ENCODE measurements around the gene DCHS2.
A peak's percentile ranks its signal among the peaks of the same experiment; 100 is the strongest.

The DCHS2 gene

DNA sequence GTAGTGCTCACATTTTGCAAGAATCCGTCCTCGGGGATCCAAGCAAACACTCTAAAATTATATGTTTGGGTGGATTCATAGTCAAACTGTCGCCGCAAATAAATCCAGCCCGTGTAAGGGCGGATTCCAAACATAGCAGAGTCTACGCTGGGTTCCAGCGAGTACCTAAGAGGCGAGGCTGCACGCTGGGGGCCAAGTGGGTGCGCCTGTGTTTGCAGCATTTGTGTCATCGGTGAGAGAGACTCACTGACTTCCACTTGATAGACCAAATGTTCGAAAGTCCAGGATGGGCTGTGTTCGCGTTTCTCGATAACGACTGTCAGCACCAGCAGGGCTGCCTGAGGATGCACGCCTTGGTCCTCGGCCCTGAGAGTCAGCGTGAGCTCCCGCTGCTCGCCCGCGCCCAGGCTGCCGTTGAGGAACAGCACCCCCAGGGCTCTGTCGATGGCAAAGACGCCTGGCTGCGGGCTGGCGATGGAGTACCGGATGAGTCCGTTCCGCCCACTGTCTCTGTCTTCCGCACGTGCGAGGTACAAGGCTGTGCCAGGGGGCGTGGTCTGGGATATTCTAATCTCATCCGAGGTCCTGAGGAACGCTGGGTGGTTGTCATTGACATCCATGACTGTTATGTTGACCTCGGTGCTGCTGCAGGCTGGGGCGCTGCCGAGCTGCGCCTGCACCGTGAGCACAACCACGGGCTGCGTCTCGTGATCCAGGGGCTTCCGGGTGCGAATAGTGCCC, 158.7 kb downstream of the DCHS2 start:
- Mint-ChIP-seq H3K9me3 (no peaks in the 10 kb centered on the region), H3K4me3 (peak overlapping the region; percentile 72 to 77), H3K27ac (no peak overlapping the region), H3K4me1 (ENCODE audit: low read depth in 2 of 2) (peaks cover 7 to 10% of the 10 kb centered on the region in 2 donors), H3K27me3 (peaks cover 16 to 22% of the 10 kb centered on the region in 2 donors), H3K36me3 (ENCODE audit: insufficient read depth) (no peaks in the 10 kb centered on the region)
- ATAC-seq (replicated peaks) (peak; percentile 66), DNase-seq (peak in 2 of 3 experiments; percentile 1 to 5)

DNA sequence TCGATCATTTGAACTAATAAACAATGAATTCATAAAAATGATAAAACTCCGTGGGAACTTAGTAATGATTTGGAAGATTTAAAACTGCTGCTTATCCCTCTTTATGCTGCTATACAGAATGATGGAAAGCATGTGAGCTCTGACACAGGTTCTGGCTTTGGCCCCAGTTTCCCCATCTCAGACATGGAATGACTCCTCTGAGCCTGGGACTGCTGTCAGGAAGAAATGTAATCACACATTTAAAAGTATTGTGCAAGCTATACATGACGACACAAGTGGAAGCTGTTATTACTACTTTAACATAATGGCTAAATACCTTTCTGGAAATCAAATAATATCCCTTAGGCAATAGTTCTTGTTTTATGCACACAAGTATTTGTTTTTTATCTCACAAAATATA, 161.7 kb downstream of the DCHS2 start:
- no peaks in the 10 kb centered on the region for H3K36me3 Mint-ChIP-seq (ENCODE audit: insufficient read depth)
- H3K27me3 Mint-ChIP-seq, result peaks cover 12 to 13% of the 10 kb centered on the region in 2 donors
- no peak for DNase-seq
- no peak overlapping the region for H3K4me3 Mint-ChIP-seq
- no peak for ATAC-seq (replicated peaks)
- H3K27ac Mint-ChIP-seq, result no peak overlapping the region
- H3K4me1 Mint-ChIP-seq (ENCODE audit: low read depth in 2 of 2), result peaks cover 7 to 10% of the 10 kb centered on the region in 2 donors
- H3K9me3 Mint-ChIP-seq, result no peaks in the 10 kb centered on the region

DNA sequence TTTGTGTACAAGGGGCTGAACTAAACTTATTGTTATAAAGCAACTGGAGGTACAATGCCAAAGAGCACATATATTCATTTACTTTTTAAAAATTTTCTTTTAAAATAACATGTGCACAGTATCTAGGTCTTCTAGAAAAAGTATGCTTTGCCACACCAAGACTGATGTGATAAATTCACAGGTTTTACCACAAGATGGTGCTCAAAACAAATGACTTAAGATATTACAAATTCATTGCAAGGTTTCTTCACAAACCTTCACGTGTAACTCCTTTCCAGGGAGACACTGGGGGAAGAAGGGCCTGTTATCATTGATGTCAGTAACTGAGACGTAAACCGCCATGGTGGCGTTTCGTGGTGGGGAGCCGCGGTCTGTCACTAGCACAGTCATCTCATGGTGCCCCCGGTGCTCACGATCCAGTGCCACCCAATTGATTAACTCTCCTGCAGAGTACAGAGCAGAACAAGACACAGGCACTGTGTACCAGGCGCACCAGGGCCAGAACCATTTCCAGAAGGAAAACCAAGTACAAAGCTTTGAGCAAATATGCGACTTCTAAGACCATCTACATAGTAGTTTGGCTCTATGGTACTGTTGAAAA, 162.2 kb downstream of the DCHS2 start:
- Mint-ChIP-seq H3K9me3 (no peaks in the 10 kb centered on the region), H3K36me3 (ENCODE audit: insufficient read depth) (no peaks in the 10 kb centered on the region), H3K27me3 (peaks cover 12% of the 10 kb centered on the region in 2 donors), H3K27ac (no peak overlapping the region), H3K4me3 (no peak overlapping the region), H3K4me1 (ENCODE audit: low read depth in 2 of 2) (peaks cover 7 to 10% of the 10 kb centered on the region in 2 donors)
- DNase-seq (no peak), ATAC-seq (replicated peaks) (no peak)

DNA sequence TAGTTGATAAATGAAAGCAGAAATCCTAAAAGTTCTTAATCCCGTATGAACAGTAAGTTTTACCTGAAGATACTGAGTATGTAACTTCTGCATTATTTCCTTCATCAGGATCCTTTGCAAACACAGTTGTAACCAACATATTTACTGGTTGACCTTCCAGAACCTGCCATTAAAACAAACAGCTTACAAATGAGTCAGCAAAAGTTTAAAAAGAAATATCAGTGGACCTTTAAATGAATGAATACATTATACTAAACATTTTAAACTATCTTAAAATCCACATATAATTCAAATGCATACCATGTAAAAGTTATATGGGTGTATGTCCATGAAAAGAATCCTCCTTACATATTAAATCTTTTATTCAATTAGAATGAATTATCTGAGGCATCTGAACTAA, 163.6 kb downstream of the DCHS2 start:
- DNase-seq, result no peak
- H3K4me1 Mint-ChIP-seq (ENCODE audit: low read depth in 2 of 2), result peaks cover 4 to 7% of the 10 kb centered on the region in 2 donors
- no peaks in the 10 kb centered on the region for H3K9me3 Mint-ChIP-seq
- ATAC-seq (replicated peaks), result no peak
- H3K27ac Mint-ChIP-seq, result no peak overlapping the region
- peaks cover 6 to 12% of the 10 kb centered on the region in 2 donors for H3K27me3 Mint-ChIP-seq
- no peaks in the 10 kb centered on the region for H3K36me3 Mint-ChIP-seq (ENCODE audit: insufficient read depth)
- no peak overlapping the region for H3K4me3 Mint-ChIP-seq

GRCh38 chr4:154320521-154320920, 171.1 kb downstream of the DCHS2 start:
- ATAC-seq (replicated peaks), result no peak
- no peak for DNase-seq
- no peaks in the 10 kb centered on the region for H3K36me3 Mint-ChIP-seq (ENCODE audit: insufficient read depth)
- H3K4me1 Mint-ChIP-seq (ENCODE audit: low read depth in 2 of 2), result no peaks in the 10 kb centered on the region
- no peak overlapping the region for H3K27ac Mint-ChIP-seq
- peaks cover 2 to 8% of the 10 kb centered on the region in 2 donors for H3K9me3 Mint-ChIP-seq
- H3K27me3 Mint-ChIP-seq, result no peaks in the 10 kb centered on the region
- no peak overlapping the region for H3K4me3 Mint-ChIP-seq

DNA sequence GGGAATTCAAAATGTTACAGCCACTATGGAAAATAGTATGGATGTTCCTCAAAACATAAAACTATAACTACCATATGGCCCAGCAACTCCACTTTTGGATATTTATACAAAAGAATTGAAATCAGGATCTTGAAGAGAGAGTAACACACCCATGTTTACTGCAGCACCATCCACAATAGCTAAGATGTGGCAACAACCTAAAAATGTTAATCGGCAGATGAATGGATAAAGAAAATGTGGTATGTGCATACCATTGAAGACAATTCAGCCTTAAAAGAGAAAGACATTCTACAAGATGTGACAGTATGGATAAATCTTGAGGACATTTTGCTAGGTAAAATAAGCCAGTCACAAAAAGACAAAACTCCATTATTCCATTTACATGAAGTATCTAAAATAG, 171.9 kb downstream of the DCHS2 start:
- no peaks in the 10 kb centered on the region for H3K36me3 Mint-ChIP-seq (ENCODE audit: insufficient read depth)
- H3K27ac Mint-ChIP-seq, result no peak overlapping the region
- ATAC-seq (replicated peaks) (no peak), DNase-seq (no peak)
- peaks cover 2 to 8% of the 10 kb centered on the region in 2 donors for H3K9me3 Mint-ChIP-seq
- H3K27me3 Mint-ChIP-seq, result no peaks in the 10 kb centered on the region
- no peak overlapping the region for H3K4me3 Mint-ChIP-seq
- H3K4me1 Mint-ChIP-seq (ENCODE audit: low read depth in 2 of 2), result no peaks in the 10 kb centered on the region

DNA sequence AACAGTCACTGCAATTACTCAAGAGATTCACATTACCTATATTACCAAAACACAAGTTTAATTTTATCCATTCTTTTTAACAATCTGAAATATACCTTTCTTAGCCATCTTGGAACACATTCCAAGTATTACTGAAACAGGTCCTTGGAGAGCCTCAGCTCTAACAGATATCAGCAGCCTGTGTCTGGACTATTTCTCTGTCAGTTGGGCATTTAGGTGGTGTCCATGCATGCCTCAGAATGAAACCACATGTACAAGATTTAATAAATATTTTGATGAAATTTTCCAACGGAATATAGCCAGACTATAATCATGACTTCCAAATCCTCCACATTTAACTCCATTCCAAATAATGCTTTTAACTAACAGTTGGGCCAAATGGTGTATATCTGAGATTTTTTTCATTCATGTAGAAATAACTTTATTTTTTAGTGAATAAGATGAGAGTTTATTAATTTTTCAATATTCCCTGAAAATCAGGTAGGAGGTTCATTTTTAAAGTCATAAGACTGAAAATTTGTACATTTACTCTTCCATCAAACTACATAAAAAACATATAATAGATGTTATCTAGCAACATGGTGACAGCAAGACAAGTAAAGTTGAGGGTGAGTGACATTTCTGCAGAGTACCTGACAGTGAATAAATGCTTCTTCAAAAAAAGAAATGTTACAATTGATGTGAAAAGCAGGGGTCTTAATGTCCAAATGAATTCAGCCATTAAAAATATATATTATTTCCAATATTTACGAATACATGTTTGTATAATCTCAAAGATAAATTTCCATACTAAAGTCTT, 174.2 kb downstream of the DCHS2 start:
- H3K4me1 Mint-ChIP-seq (ENCODE audit: low read depth in 2 of 2), result no peaks in the 10 kb centered on the region
- ATAC-seq (replicated peaks), result no peak
- no peak for DNase-seq
- no peak overlapping the region for H3K4me3 Mint-ChIP-seq
- peaks cover 2 to 8% of the 10 kb centered on the region in 2 donors for H3K9me3 Mint-ChIP-seq
- no peaks in the 10 kb centered on the region for H3K27me3 Mint-ChIP-seq
- H3K36me3 Mint-ChIP-seq (ENCODE audit: insufficient read depth), result no peaks in the 10 kb centered on the region
- H3K27ac Mint-ChIP-seq, result no peak overlapping the region

DNA sequence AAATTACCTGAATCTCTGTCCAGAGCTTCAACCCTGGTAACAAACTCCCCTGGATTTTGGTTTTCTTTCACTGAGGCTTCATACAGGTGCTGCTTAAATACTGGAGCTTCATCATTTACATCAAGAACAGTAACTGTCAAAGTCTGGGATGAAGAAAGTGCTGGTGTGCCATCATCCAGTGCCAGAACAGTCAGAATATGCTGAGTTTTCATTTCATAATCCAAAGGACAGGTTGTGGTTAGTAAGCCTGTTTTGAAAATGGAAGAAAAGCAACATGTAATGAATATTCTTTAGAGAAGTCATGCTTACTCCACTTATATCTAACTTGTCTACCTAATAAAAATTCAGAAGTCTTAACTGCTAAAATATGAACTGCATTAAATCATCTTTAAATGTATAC, 175.9 kb downstream of the DCHS2 start:
- H3K27me3 Mint-ChIP-seq, result no peaks in the 10 kb centered on the region
- H3K9me3 Mint-ChIP-seq, result peaks cover 2 to 8% of the 10 kb centered on the region in 2 donors
- ATAC-seq (replicated peaks) (no peak), DNase-seq (no peak)
- no peak overlapping the region for H3K4me3 Mint-ChIP-seq
- no peaks in the 10 kb centered on the region for H3K4me1 Mint-ChIP-seq (ENCODE audit: low read depth in 2 of 2)
- H3K36me3 Mint-ChIP-seq (ENCODE audit: insufficient read depth), result no peaks in the 10 kb centered on the region
- H3K27ac Mint-ChIP-seq, result no peak overlapping the region

- H3K4me3 Mint-ChIP-seq, result no peak overlapping the region
- peaks cover 4 to 12% of the 10 kb centered on the region in 2 donors for H3K9me3 Mint-ChIP-seq
- no peaks in the 10 kb centered on the region for H3K4me1 Mint-ChIP-seq (ENCODE audit: low read depth in 2 of 2)
- H3K27me3 Mint-ChIP-seq, result no peaks in the 10 kb centered on the region
- H3K36me3 Mint-ChIP-seq (ENCODE audit: insufficient read depth), result no peaks in the 10 kb centered on the region
- no peak for ATAC-seq (replicated peaks)
- DNase-seq, result no peak
- no peak overlapping the region for H3K27ac Mint-ChIP-seq
These were observed 177.4 kb downstream of the DCHS2 start for GRCh38 chr4:154314248-154314647.

- no peak overlapping the region for H3K27ac Mint-ChIP-seq
- ATAC-seq (replicated peaks), result no peak
- no peaks in the 10 kb centered on the region for H3K27me3 Mint-ChIP-seq
- DNase-seq, result no peak
- H3K4me1 Mint-ChIP-seq (ENCODE audit: low read depth in 2 of 2), result no peaks in the 10 kb centered on the region
- H3K36me3 Mint-ChIP-seq (ENCODE audit: insufficient read depth), result no peaks in the 10 kb centered on the region
- no peak overlapping the region for H3K4me3 Mint-ChIP-seq
- peaks cover 3 to 10% of the 10 kb centered on the region in 2 donors for H3K9me3 Mint-ChIP-seq
These were observed 178.5 kb downstream of the DCHS2 start for GRCh38 chr4:154313004-154313585.

DNA sequence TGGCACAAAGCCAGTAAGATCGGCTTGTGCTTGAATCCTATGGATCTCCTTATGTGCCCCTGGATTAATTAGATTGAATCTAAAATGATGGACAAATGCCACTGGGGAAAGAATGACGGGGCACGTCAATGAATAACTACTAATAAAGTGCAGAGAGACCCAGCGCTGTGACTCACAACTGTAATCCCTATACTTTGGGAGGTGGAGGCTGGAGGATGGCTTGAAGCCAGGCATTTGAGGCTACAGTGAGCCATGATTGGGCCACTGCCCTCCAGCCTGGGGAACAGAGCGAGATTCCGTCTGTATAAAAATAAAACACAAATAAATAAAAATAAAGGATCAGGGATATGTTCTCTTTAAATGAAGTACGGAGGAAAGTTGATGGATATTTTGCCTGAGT, 179.4 kb downstream of the DCHS2 start:
- peaks cover 0 to 5% of the 10 kb centered on the region in 2 donors for H3K27me3 Mint-ChIP-seq
- H3K4me3 Mint-ChIP-seq, result no peak overlapping the region
- H3K36me3 Mint-ChIP-seq (ENCODE audit: insufficient read depth), result no peaks in the 10 kb centered on the region
- no peaks in the 10 kb centered on the region for H3K4me1 Mint-ChIP-seq (ENCODE audit: low read depth in 2 of 2)
- no peak overlapping the region for H3K27ac Mint-ChIP-seq
- peaks cover 5 to 10% of the 10 kb centered on the region in 2 donors for H3K9me3 Mint-ChIP-seq
- ATAC-seq (replicated peaks) (no peak), DNase-seq (no peak)

DNA sequence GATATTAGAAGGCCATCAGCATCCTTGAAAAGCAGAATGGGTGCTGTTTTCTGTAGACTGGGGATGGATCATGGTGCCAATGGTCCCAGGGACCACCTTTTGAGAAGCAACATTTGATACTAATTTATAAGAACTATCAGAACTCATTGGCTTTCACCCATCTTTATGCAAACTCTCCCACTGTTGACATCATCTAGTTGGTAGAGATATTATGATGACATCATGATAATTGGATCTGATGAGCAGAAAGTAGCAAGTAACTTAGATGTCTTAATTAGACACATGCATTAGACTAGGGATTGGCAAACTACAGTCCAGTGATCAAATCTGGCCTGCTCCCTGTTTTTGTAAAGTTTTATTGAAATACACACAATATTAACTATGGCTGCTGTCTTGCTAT, 181.0 kb downstream of the DCHS2 start:
- no peak for DNase-seq
- Mint-ChIP-seq H3K36me3 (ENCODE audit: insufficient read depth) (no peaks in the 10 kb centered on the region), H3K27me3 (peaks cover 0 to 5% of the 10 kb centered on the region in 2 donors), H3K9me3 (peaks cover 5 to 10% of the 10 kb centered on the region in 2 donors), H3K4me1 (ENCODE audit: low read depth in 2 of 2) (no peaks in the 10 kb centered on the region), H3K27ac (no peak overlapping the region), H3K4me3 (no peak overlapping the region)
- ATAC-seq (replicated peaks), result no peak

DNA sequence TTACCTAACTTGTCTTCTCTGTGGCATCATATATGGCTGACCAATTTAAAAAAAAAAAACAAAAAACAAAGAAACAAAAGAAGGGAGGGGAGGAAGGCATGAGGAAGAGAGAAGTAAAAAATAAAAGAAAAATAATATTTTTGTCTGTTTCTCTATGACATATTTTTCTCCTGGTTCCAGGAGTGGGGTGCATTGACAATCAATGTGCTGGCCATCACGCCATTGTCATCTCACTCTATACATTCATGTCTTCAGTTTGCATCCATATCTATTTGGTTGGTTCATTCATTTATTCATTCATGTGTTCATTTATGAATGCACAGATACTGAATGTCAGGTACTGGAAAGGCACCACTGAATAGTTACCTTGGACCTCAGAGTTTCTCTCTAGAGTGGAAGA, 183.4 kb downstream of the DCHS2 start:
- ATAC-seq (replicated peaks), result no peak
- no peaks in the 10 kb centered on the region for H3K36me3 Mint-ChIP-seq (ENCODE audit: insufficient read depth)
- no peak overlapping the region for H3K27ac Mint-ChIP-seq
- no peak overlapping the region for H3K4me3 Mint-ChIP-seq
- no peak for DNase-seq
- peaks cover 0 to 5% of the 10 kb centered on the region in 2 donors for H3K27me3 Mint-ChIP-seq
- H3K4me1 Mint-ChIP-seq (ENCODE audit: low read depth in 2 of 2), result no peaks in the 10 kb centered on the region
- peaks cover 5 to 10% of the 10 kb centered on the region in 2 donors for H3K9me3 Mint-ChIP-seq
